Stimulated activated CD8-positive, alpha-beta memory T cell treated with anti-CD3 and anti-CD28 coated beads, Interleukin-4, amount 100 ng/mL, for 48 hours (primary cell): ENCODE measurements around the gene PAM16.
"Not testable (repeated sequence)": the region's sequence is repeated elsewhere in the genome, so short reads cannot be mapped to it uniquely, and the experiment has no call there.

Source experiments
- DNase-seq: peaks from one replicate; pipeline ENCODE4 v3.0.0-alpha.2; 2020

The PAM16 gene

GRCh38 chr16:4350365-4350786 is 745 bp downstream of the PAM16 start:
- no peak for DNase-seq

DNA sequence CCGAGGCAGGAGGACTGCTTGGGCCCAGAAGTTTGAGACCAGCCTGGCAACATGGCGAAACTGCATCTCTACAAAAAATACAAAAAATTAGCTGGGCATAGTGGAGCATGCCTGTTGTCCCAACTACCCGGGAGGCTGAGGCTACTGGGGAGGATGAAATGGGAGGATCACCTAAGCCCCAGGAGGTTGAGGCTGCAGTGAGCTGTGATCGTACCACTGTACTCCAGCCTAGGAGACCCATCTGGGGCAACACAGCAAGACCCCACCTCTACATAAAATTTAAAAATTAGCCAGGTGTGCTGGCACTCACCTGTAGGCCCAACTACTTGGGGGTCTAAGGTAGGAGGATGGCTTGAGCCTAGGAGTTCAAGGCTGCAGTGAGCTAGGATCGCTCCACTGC is 1.8 kb downstream of the PAM16 start:
- DNase-seq, result no peak

- no peak for DNase-seq
Observed at GRCh38 chr16:4347765-4348509, 3.2 kb downstream of the PAM16 start.

GRCh38 chr16:4347010-4347409 is 4.1 kb downstream of the PAM16 start:
- DNase-seq, result no peak

DNA sequence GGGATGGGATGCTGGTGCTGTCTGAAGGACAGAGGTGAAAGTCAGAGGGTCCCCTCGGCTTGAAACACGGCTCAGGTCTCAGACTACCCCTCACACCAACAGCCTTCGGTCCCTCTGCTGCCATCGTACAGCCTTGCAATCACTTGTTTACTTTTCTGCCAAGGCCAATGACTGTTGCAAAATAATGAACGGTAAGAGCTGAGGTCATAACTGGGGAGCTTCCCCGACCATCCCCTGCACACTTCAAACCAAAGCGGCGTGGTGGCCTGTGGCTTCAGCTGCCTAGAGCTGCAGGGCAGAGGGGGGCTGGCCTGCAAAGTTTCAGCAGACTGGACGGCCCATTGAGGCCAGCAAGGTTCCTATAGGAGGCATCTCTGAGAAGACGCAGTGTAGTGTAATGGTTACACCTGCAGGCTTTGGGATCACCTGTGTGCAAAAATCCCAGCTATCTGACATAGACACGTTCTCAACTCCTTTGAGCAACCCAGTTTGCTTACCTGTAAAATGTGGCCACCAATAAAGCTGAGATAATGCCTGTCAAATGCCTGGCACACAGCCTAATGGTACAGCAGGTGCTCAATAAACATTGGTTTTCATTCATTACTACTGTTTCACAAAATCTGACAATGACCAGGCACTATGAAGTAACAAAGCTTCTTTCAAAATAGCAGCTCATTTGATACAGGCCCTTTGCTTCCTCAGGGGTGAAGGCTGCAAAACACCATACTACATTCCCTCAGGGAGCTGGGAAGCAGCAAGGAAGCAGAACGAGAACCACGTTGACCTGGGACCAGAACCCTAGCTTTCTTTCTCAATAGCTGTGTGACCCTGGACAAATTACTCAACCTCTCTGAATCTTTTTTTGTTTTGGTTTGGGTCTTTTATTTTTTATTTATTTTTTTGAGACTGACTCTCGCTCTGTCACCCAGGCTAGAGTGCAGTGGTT is 5.0 kb downstream of the PAM16 start:
- DNase-seq, result no peak

GRCh38 chr16:4344983-4345835 is 5.9 kb downstream of the PAM16 start:
- DNase-seq, result no peak

DNA sequence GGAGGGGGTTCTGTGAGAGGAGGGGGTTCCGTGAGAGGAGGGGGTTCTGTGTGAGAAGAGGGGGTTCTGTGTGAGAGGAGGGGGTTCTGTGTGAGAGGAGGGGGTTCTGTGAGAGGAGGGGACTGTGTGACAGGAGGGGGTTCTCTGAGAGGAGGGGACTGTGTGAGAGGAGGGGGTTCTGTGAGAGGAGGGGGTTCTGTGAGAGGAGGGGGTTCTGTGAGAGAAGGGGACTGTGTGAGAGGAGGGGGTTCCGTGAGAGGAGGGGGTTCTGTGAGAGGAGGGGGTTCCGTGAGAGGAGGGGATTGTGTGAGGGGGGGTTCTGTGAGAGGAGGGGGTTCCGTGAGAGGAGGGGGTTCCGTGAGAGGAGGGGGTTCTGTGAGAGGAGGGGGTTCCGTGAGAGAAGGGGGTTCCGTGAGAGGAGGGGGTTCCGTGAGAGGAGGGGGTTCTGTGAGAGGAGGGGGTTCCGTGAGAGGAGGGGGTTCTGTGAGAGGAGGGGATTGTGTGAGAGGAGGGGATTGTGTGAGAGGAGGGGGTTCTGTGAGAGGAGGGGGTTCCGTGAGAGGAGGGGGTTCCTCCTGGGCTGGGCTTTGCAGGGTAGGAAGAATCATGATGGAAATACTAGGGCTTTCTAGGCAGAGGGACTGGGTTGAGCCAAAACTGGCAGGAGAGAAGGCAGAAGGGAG is 6.7 kb downstream of the PAM16 start:
- DNase-seq, result not testable (repeated sequence)

GRCh38 chr16:4342866-4343744 is 8.0 kb downstream of the PAM16 start:
- no peak for DNase-seq

GRCh38 chr16:4341250-4341649 is 9.9 kb downstream of the PAM16 start:
- DNase-seq, result no peak

DNA sequence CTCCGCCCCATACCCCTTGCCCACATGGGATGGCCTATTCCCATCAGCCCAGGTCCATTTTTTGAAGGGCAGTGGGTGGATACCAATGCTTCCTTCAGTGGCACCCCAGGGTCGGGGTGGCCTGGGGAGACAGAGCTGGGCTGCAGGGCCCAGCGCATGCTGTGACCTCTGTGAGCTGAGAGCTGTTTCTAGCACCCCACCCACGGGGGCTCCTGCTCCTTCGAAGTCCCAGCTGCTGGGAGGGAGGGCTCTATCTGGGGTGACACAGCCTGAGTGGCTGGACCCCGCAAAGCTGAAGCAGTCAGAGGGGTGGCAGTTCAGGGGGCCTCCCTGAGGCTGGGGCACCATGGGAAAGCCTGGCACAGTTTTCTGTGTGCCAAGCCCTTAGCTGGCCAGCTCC is 10.7 kb downstream of the PAM16 start:
- no peak for DNase-seq

- no peak for DNase-seq
Observed at GRCh38 chr16:4339909-4340308, 11.2 kb downstream of the PAM16 start.

GRCh38 chr16:4339455-4339854 is 11.7 kb downstream of the PAM16 start:
- DNase-seq, result no peak

DNA sequence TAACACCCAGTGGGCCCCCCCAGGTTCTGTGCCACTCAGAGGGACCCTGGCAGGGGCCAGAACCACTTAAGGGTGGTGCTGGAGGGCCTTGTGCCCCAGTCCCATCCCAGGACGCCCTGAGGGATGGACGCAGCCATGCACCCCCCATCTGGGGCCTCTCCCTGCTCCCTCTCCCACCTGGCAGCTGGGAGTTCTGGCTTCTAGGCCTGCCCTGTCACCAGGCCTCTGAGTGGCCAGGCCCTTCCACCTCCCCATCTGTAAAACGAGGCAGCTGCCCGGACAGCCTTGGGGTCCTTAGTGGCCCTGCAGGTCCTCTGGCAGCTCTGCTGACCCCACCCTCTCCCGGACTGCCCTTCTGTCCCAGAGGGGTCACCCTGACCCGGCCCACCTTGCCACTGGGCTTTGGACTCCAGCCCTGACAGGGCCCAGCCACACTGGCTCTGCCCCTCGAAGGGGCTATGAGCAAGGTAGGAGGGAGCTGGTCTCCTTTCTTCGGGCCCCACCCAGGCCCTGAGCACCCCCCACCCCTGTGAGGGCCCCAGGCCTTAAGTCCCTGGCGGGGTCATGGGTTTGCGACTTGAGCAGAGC is 12.3 kb downstream of the PAM16 start:
- DNase-seq, result no peak

DNA sequence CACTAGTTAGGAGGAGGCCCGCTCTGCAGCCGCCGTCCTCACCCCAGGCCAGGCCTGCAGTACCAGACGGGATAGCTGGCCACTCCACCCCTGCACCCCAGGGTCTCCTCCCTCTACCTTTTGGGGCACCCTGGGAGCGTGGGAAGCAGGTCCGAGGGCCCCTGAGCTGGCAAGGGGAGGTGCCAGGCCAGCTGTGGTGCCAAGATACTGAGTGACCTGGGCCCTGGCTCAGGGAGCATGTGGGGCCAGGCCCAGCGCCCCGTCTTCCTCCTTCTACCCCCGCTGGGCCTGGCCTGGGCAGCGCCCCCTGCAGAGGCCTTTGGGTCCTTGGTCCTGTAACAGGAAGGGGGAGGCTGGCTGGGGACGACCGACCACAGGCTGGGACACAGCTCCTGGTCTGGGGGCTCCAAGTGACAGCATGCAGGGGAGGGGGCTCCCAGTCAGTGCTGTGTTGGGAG is 13.0 kb downstream of the PAM16 start:
- DNase-seq, result no peak

DNA sequence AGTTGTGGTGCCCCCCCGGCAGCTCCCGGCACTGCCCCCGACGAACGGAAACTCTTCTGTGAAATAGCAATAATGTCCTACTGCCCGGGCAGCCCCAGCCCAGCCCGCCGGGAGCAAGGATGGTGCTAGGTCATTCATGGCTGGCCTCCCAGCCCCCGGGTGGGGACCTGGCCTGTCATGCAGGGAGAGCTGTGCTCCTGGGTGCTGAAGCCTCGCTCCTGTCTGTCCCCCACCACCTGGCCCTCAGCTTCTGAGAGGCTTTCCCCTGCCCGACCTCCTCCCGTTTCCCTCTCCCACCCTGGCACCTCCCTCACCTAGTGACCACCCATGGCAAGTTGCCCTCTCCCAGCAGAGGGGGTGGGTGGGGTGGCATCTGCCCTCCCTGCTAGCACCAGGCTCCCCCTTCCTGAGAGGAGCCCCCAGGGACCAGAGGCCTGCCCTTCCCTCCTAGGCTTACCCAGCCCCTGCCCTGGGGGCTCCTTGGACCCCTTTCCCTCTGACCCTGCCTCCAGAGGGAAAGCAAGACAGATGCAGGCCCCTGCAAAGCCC is 13.5 kb downstream of the PAM16 start:
- no peak for DNase-seq

- DNase-seq, result no peak
Observed at GRCh38 chr16:4336701-4337539, 14.2 kb downstream of the PAM16 start.

GRCh38 chr16:4334724-4335495 is 16.2 kb downstream of the PAM16 start:
- no peak for DNase-seq

GRCh38 chr16:4333714-4334113 is 17.4 kb downstream of the PAM16 start:
- not testable (repeated sequence) for DNase-seq

DNA sequence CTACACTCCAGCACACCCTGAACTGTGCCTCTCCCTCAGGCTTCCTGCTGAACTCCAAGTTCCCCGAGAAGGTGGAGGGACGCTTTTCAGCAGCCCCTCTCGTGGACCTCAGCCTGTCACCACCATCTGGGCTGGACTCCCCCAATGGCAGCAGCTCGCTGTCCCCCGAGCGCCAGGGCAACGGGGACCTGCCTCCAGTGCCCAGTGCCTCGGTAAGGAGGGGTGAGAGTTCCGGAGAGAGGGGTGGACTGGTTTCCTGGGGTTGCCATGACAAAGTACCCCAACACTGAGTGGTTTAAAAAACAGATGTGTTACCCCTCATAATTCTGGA is 17.8 kb downstream of the PAM16 start:
- no peak for DNase-seq
